NT2/D1 (cell line): Measurements from ENCODE around the gene PPP2R3A.

Source experiments
- SUZ12 ChIP-seq: IDR thresholded peaks from 2 replicates; pipeline ENCODE4 v1.6.1; 2011; ENCODE audit not compliant: insufficient read length, insufficient read depth; ENCODE audit errors: extremely low read depth
- YY1 ChIP-seq: IDR thresholded peaks from 2 replicates; pipeline ENCODE4 v1.6.1; 2011; ENCODE audit not compliant: insufficient read length, insufficient read depth
- ZNF274 ChIP-seq: IDR thresholded peaks from 2 replicates; pipeline ENCODE4 v1.6.1; 2011; ENCODE audit warnings: mild to moderate bottlenecking, low read depth, low read length

- TF ChIP-seq ZNF274 = no peak
- no peak for TF ChIP-seq YY1
- TF ChIP-seq SUZ12 = no peak
Observed at GRCh38 chr3:136152176-136152843, 186.8 kb downstream of the PPP2R3A start.
